ENCODE measurements around the gene ZFY. TPM values are rescaled to one million over a fixed set of nuclear protein-coding genes. Genes with fewer than 3 reads are reported as not detected.

Gene ZFY
- total and polyA plus RNA-seq, 10 of the 15 experiments (the other 5 are each of a cell fraction or from before 2014, with no cell fraction given), result not detected

- no peak for TF ChIP-seq TCF3 (IDR thresholded peaks at IDR 0.05; ENCODE audit: borderline replicate concordance, insufficient read depth, low read depth, low read length)
- no peak for TF ChIP-seq TAF1 (IDR thresholded peaks at IDR 0.05; ENCODE audit: borderline replicate concordance, low read depth, low read length)
- no peak for TF ChIP-seq ATF3 (IDR thresholded peaks at IDR 0.05; ENCODE audit: borderline replicate concordance, extremely low read depth, low read depth, low read length)
- no peak for TF ChIP-seq NFYB (IDR thresholded peaks at IDR 0.05; ENCODE audit: insufficient read depth, low read depth, low read length)
- no peak for TF ChIP-seq NFIC (IDR thresholded peaks at IDR 0.05; ENCODE audit: low read depth, low read length)
- no peak for TF ChIP-seq BACH1 (IDR thresholded peaks at IDR 0.05; ENCODE audit: borderline replicate concordance)
These were observed 44.1 kb downstream of the ZFY start (continued) for GRCh38 chrY:2979283-2979682.

DNA sequence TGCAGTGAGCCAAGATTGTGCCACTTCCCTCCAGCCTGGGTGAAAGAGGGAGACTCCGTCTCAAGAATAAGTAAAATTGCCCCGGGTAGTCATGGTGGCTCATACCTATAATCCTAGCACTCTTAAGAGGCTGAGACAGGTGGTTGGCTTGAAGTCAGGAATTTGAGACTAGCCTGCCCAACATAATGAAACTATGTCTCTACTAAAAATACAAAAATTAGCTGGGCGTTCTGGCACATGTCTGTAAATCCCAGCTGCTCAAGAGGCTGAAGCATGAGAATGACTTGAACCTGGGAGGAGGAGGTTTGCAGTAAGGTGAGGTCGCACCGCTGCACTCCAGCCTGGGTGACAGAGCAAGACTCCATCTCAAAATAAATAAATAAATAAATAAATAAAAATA is 49.3 kb downstream of the ZFY start:
- SMC1A ChIA-PET (ENCODE audit: uncharacterized antibody, unreplicated experiment), result no interaction called here
- no peaks in the 10 kb centered on the region for H3K27me3 ChIP-seq (replicated peaks in 1 of 2; ENCODE audit: control insufficient read depth in 2 of 2, insufficient read depth in 2 of 2, low read length in 1 of 2)
- CTCF ChIA-PET, result no interaction called here
- no peak overlapping the region for H3K4me3 ChIP-seq
- in situ Hi-C loops (cut with MboI), result no loop called here
- no peak overlapping the region for H3K4me2 ChIP-seq (ENCODE audit: control insufficient read depth, insufficient read depth)
- no peak for TF ChIP-seq MYC (IDR thresholded peaks at IDR 0.05; ENCODE audit: insufficient read depth, insufficient read length, insufficient replicate concordance, low read length, severe bottlenecking)
- no peak for TF ChIP-seq CBX5 (IDR thresholded peaks at IDR 0.05; ENCODE audit: low read depth)
- TF ChIP-seq SPI1 (IDR thresholded peaks at IDR 0.05; ENCODE audit: borderline replicate concordance, insufficient read depth, low read depth, low read length), result no peak
- TF ChIP-seq SMC3 (IDR thresholded peaks at IDR 0.05; ENCODE audit: borderline replicate concordance, low read length), result no peak
- no peak for TF ChIP-seq TBL1XR1 (IDR thresholded peaks at IDR 0.05; ENCODE audit: low read depth, low read length)
- TF ChIP-seq ETV6 (conservative IDR thresholded peaks at IDR 0.05 in 1 of 2, IDR thresholded peaks at IDR 0.05 in 1 of 2; ENCODE audit: borderline replicate concordance in 1 of 2, low read depth in 1 of 2), result no peak
- TF ChIP-seq, protein P1, sequence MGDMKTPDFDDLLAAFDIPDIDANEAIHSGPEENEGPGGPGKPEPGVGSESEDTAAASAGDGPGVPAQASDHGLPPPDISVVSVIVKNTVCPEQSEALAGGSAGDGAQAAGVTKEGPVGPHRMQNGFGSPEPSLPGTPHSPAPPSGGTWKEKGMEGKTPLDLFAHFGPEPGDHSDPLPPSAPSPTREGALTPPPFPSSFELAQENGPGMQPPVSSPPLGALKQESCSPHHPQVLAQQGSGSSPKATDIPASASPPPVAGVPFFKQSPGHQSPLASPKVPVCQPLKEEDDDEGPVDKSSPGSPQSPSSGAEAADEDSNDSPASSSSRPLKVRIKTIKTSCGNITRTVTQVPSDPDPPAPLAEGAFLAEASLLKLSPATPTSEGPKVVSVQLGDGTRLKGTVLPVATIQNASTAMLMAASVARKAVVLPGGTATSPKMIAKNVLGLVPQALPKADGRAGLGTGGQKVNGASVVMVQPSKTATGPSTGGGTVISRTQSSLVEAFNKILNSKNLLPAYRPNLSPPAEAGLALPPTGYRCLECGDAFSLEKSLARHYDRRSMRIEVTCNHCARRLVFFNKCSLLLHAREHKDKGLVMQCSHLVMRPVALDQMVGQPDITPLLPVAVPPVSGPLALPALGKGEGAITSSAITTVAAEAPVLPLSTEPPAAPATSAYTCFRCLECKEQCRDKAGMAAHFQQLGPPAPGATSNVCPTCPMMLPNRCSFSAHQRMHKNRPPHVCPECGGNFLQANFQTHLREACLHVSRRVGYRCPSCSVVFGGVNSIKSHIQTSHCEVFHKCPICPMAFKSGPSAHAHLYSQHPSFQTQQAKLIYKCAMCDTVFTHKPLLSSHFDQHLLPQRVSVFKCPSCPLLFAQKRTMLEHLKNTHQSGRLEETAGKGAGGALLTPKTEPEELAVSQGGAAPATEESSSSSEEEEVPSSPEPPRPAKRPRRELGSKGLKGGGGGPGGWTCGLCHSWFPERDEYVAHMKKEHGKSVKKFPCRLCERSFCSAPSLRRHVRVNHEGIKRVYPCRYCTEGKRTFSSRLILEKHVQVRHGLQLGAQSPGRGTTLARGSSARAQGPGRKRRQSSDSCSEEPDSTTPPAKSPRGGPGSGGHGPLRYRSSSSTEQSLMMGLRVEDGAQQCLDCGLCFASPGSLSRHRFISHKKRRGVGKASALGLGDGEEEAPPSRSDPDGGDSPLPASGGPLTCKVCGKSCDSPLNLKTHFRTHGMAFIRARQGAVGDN (IDR thresholded peaks at IDR 0.05), result no peak
- TF ChIP-seq STAT3 (IDR thresholded peaks at IDR 0.05; ENCODE audit: low read depth, low read length), result no peak
- TF ChIP-seq NR2C2 (IDR thresholded peaks at IDR 0.05; ENCODE audit: borderline replicate concordance, control insufficient read depth, insufficient read length, low read depth), result no peak
- no peak for TF ChIP-seq TARDBP (IDR thresholded peaks at IDR 0.05; ENCODE audit: borderline replicate concordance)
- no peak for TF ChIP-seq RELB (IDR thresholded peaks at IDR 0.05; ENCODE audit: low read depth)
- no peak for TF ChIP-seq YBX1 (IDR thresholded peaks at IDR 0.05)
- no peak for TF ChIP-seq RB1 (IDR thresholded peaks at IDR 0.05; ENCODE audit: borderline replicate concordance)
- no peak overlapping the region for H3K27ac ChIP-seq (ENCODE audit: control insufficient read depth, insufficient read depth)
- no CpG with 5 or more reads among the region's 5 CpGs for WGBS (ENCODE audit: insufficient coverage, insufficient replicate concordance, low lambda C conversion rate, missing lambda C conversion rate)
- no peaks in the 10 kb centered on the region for H4K20me1 ChIP-seq (ENCODE audit: control insufficient read depth, insufficient read depth)
- RAD21 ChIA-PET (ENCODE audit: unreplicated experiment), result no interaction called here
- DNase-seq (ENCODE audit: low read depth, low spot score) (no peak), ATAC-seq (no peak), FAIRE-seq (no peak)
- H3K4me1 ChIP-seq (ENCODE audit: control insufficient read depth, insufficient read depth, low read length), result no peaks in the 10 kb centered on the region
- intact Hi-C loops (cut with micrococcal nuclease; ENCODE audit: unreplicated experiment), result no loop called here
- H2AFZ ChIP-seq (ENCODE audit: control insufficient read depth, low read depth, low read length), result no peak overlapping the region
- no peaks in the 10 kb centered on the region for H3K9me3 ChIP-seq (replicated peaks; ENCODE audit: control insufficient read depth, insufficient read depth, low read length)
- no peaks in the 10 kb centered on the region for H3K36me3 ChIP-seq (ENCODE audit: control insufficient read depth in 2 of 2, insufficient read depth in 2 of 2, low read length in 1 of 2)
- no peak overlapping the region for H3K9ac ChIP-seq (ENCODE audit: control insufficient read depth, insufficient read depth, low read length)
- POLR2A ChIA-PET, result no interaction called here
- no TSS peak for BruUV-seq (replicated peaks)
- no peaks in the 10 kb centered on the region for H3K79me2 ChIP-seq (ENCODE audit: control insufficient read depth, insufficient read depth, low read length)
